WTC11 (cell line): ENCODE results near the gene GIMAP7. TPM values are rescaled to one million over a fixed set of nuclear protein-coding genes. Genes with fewer than 3 reads are reported as not detected.

Experiments used
- ATAC-seq: fragments of 200-7000 bp; cut with Tn5 transposase; 2 replicates; pipeline ENCODE4 v1.10.0; 2021; ENCODE audit warnings: mild to moderate bottlenecking, moderate library complexity
- CTCF ChIA-PET: fragments of 300-600 bp; sonication (Branson Sonifier 250); formaldehyde crosslinking; loops from one replicate; lab custom pipeline; 2021; ENCODE audit warnings: antibody characterized with exemption; lab: Charles Lee
- POLR2A ChIA-PET: fragments of 350-600 bp; sonication (Branson Sonifier 250); formaldehyde crosslinking; loops from one replicate; lab custom pipeline; 2021; ENCODE audit warnings: antibody characterized with exemption; lab: Charles Lee
- DNase-seq: peaks from one replicate; pipeline ENCODE4 v3.0.0; 2021; ENCODE audit warnings: low spot score
- H3K27ac Mint-ChIP-seq: 2 replicates; pipeline ENCODE4 v1.8.0; 2021; ENCODE audit warnings: mixed read lengths
- H3K27me3 Mint-ChIP-seq: 2 replicates; pipeline ENCODE4 v1.8.0; 2021; ENCODE audit warnings: low read depth, mild to moderate bottlenecking, moderate library complexity, mixed read lengths
- H3K36me3 Mint-ChIP-seq: 2 replicates; pipeline ENCODE4 v1.8.0; 2021; ENCODE audit warnings: mixed read lengths
- H3K4me1 Mint-ChIP-seq: 2 replicates; pipeline ENCODE4 v1.8.0; 2022; ENCODE audit warnings: mixed read lengths
- H3K4me3 Mint-ChIP-seq: 2 replicates; pipeline ENCODE4 v1.8.0; 2021; ENCODE audit warnings: mild to moderate bottlenecking, moderate library complexity, mixed read lengths
- H3K9me3 Mint-ChIP-seq: 2 replicates; pipeline ENCODE4 v1.8.0; 2021; ENCODE audit warnings: mixed read lengths
- AFF4 ChIP-seq: sonication (generic); formaldehyde crosslinking; IDR thresholded peaks from 2 replicates; pipeline ENCODE4 v1.8.1; 2023; ENCODE audit warnings: mild to moderate bottlenecking, missing genetic modification reagents, borderline replicate concordance
- ATF3 ChIP-seq: sonication (generic); formaldehyde crosslinking; conservative IDR thresholded peaks from 2 replicates; pipeline ENCODE4 v1.8.1; 2022; ENCODE audit warnings: mild to moderate bottlenecking, missing genetic modification reagents
- CBFB ChIP-seq: sonication (generic); formaldehyde crosslinking; IDR thresholded peaks from 2 replicates; pipeline ENCODE4 v1.8.1; 2022; ENCODE audit warnings: mild to moderate bottlenecking, low read depth, missing genetic modification reagents
- CTCF ChIP-seq: fragments of 200-600 bp; IDR thresholded peaks from 2 replicates; pipeline ENCODE4 v1.8.0; 2022; ENCODE audit warnings: antibody characterized with exemption
- E2F1 ChIP-seq: sonication (generic); formaldehyde crosslinking; IDR thresholded peaks from 2 replicates; pipeline ENCODE4 v1.8.0; 2022; ENCODE audit warnings: mild to moderate bottlenecking, missing genetic modification reagents
- ELF4 ChIP-seq: sonication (generic); formaldehyde crosslinking; IDR thresholded peaks from 2 replicates; pipeline ENCODE4 v1.8.1; 2022; ENCODE audit warnings: low read depth, mild to moderate bottlenecking, moderate library complexity, missing genetic modification reagents
- ETV6 ChIP-seq: sonication (generic); formaldehyde crosslinking; IDR thresholded peaks from 2 replicates; pipeline ENCODE4 v1.8.1; 2022; ENCODE audit warnings: mild to moderate bottlenecking, missing genetic modification reagents
- GABPB1 ChIP-seq: sonication (generic); formaldehyde crosslinking; IDR thresholded peaks from 2 replicates; pipeline ENCODE4 v1.8.1; 2023; ENCODE audit warnings: mild to moderate bottlenecking, missing genetic modification reagents
- HMGA2 ChIP-seq: fragments of 250-450 bp; sonication (Bioruptor Pico); IDR thresholded peaks from 2 replicates; pipeline ENCODE4 v1.4.0; 2021; ENCODE audit warnings: mild to moderate bottlenecking, moderate library complexity
- IRF1 ChIP-seq: sonication (generic); formaldehyde crosslinking; IDR thresholded peaks from 2 replicates; pipeline ENCODE4 v1.8.0; 2023; ENCODE audit warnings: missing genetic modification reagents
- KAT7 ChIP-seq: sonication (generic); formaldehyde crosslinking; IDR thresholded peaks from 2 replicates; pipeline ENCODE4 v1.8.1; 2023; ENCODE audit warnings: missing genetic modification reagents, mild to moderate bottlenecking, borderline replicate concordance
- MLX ChIP-seq: sonication (generic); formaldehyde crosslinking; IDR thresholded peaks from 2 replicates; pipeline ENCODE4 v1.8.1; 2023; ENCODE audit warnings: mild to moderate bottlenecking, missing genetic modification reagents, moderate library complexity
- NFATC4 ChIP-seq: fragments of 250-450 bp; sonication (Bioruptor Pico); IDR thresholded peaks from 2 replicates; pipeline ENCODE4 v1.9.0; 2021; ENCODE audit warnings: mild to moderate bottlenecking
- NFYB ChIP-seq: sonication (generic); formaldehyde crosslinking; conservative IDR thresholded peaks from 2 replicates; pipeline ENCODE4 v1.8.0; 2022; ENCODE audit warnings: low read depth, missing genetic modification reagents
- NR3C1 ChIP-seq: sonication (generic); formaldehyde crosslinking; conservative IDR thresholded peaks from 2 replicates; pipeline ENCODE4 v1.8.1; 2023; ENCODE audit warnings: low read depth, mild to moderate bottlenecking, missing genetic modification reagents
- PRRX2 ChIP-seq: fragments of 250-450 bp; sonication (Bioruptor Pico); IDR thresholded peaks from 2 replicates; pipeline ENCODE4 v1.8.0; 2021; ENCODE audit warnings: mild to moderate bottlenecking
- RORB ChIP-seq: fragments of 250-450 bp; sonication (Bioruptor Pico); IDR thresholded peaks from 2 replicates; pipeline ENCODE4 v1.9.0; 2021; ENCODE audit warnings: mild to moderate bottlenecking
- SP1 ChIP-seq: sonication (generic); formaldehyde crosslinking; conservative IDR thresholded peaks from 2 replicates; pipeline ENCODE4 v1.8.1; 2022; ENCODE audit warnings: missing genetic modification reagents
- TCF7 ChIP-seq: sonication (generic); formaldehyde crosslinking; IDR thresholded peaks from 2 replicates; pipeline ENCODE4 v1.8.0; 2022; ENCODE audit warnings: mild to moderate bottlenecking, low read depth, missing genetic modification reagents, moderate library complexity
- TP53 ChIP-seq: sonication (generic); formaldehyde crosslinking; IDR thresholded peaks from 2 replicates; pipeline ENCODE4 v1.8.1; 2023; ENCODE audit warnings: mild to moderate bottlenecking, missing genetic modification reagents
- ZBTB43 ChIP-seq: sonication (generic); formaldehyde crosslinking; IDR thresholded peaks from 2 replicates; pipeline ENCODE4 v1.8.1; 2023; ENCODE audit warnings: mild to moderate bottlenecking, missing genetic modification reagents
- ZNF121 ChIP-seq: sonication (generic); formaldehyde crosslinking; IDR thresholded peaks from 2 replicates; pipeline ENCODE4 v1.8.0; 2023; ENCODE audit warnings: missing genetic modification reagents
- ZNF138 ChIP-seq: sonication (generic); formaldehyde crosslinking; conservative IDR thresholded peaks from 2 replicates; pipeline ENCODE4 v1.8.1; 2022; ENCODE audit warnings: mild to moderate bottlenecking, moderate library complexity, missing genetic modification reagents
- ZNF232 ChIP-seq: sonication (generic); formaldehyde crosslinking; IDR thresholded peaks from 2 replicates; pipeline ENCODE4 v1.8.0; 2022; ENCODE audit warnings: mild to moderate bottlenecking, missing genetic modification reagents
- ZNF396 ChIP-seq: fragments of 250-450 bp; sonication (Bioruptor Pico); IDR thresholded peaks from 2 replicates; pipeline ENCODE4 v1.8.0; 2021; ENCODE audit warnings: mild to moderate bottlenecking, moderate library complexity, borderline replicate concordance
- ZNF416 ChIP-seq: fragments of 250-450 bp; sonication (Bioruptor Pico); IDR thresholded peaks from 2 replicates; pipeline ENCODE4 v1.9.0; 2021; ENCODE audit warnings: mild to moderate bottlenecking, inconsistent platforms
- ZSCAN18 ChIP-seq: fragments of 250-450 bp; sonication (Bioruptor Pico); IDR thresholded peaks from 2 replicates; pipeline ENCODE4 v2.1.2; 2022; ENCODE audit warnings: mild to moderate bottlenecking, moderate library complexity
- total RNA-seq: library from RNA; stranded (reverse); gene quantifications from 3 replicates; pipeline ENCODE4 v1.2.3, GENCODE V29; 2021

GIMAP7 gene
- total RNA-seq, 1 experiment from 2014 or later: 0.37 TPM

- TF ChIP-seq RORB (CRISPR knock-in tag): no peak
- no peak for TF ChIP-seq ELF4 (CRISPR knock-in tag)
- TF ChIP-seq AFF4 (CRISPR knock-in tag): no peak
- TF ChIP-seq ZNF416 (CRISPR knock-in tag): no peak
- no peak for TF ChIP-seq MLX (CRISPR knock-in tag)
- no peak for TF ChIP-seq KAT7
- TF ChIP-seq SP1: no peak
- no peak for TF ChIP-seq NFYB (CRISPR knock-in tag)
- no peak for TF ChIP-seq NFATC4 (CRISPR knock-in tag)
Measured at GRCh38 chr7:150567169-150567568, 52.5 kb downstream of the GIMAP7 start, which contains the start of gene GIMAP4 (continued).

GRCh38 chr7:150567871-150568301 lies 53.2 kb downstream of the GIMAP7 start:
- ATAC-seq: no peak
- H3K27me3 Mint-ChIP-seq: peaks cover 4% of the 10 kb centered on the region
- POLR2A ChIA-PET: no interaction called here
- no peaks in the 10 kb centered on the region for H3K9me3 Mint-ChIP-seq
- DNase-seq: no peak
- H3K4me3 Mint-ChIP-seq: no peak overlapping the region
- peaks cover 40% of the 10 kb centered on the region for H3K4me1 Mint-ChIP-seq
- CTCF ChIA-PET: no interaction called here
- H3K27ac Mint-ChIP-seq: no peak overlapping the region
- TF ChIP-seq ETV6 (CRISPR knock-in tag) (no peak), GABPB1 (CRISPR knock-in tag) (no peak), ZNF121 (CRISPR knock-in tag) (no peak), ZNF138 (no peak), HMGA2 (CRISPR knock-in tag) (no peak), IRF1 (CRISPR knock-in tag) (no peak), CBFB (CRISPR knock-in tag) (no peak), ZNF232 (CRISPR knock-in tag) (no peak), CTCF (no peak), TCF7 (no peak), NR3C1 (CRISPR knock-in tag) (no peak), ZSCAN18 (no peak), TP53 (CRISPR knock-in tag) (no peak), ATF3 (CRISPR knock-in tag) (no peak), ZBTB43 (CRISPR knock-in tag) (no peak), E2F1 (CRISPR knock-in tag) (no peak), PRRX2 (no peak), ZNF396 (CRISPR knock-in tag) (no peak), MLX (CRISPR knock-in tag) (no peak)
- TF ChIP-seq, all 79 proteins: peak for 0
- no peaks in the 10 kb centered on the region for H3K36me3 Mint-ChIP-seq
